GM12801 (cell line): ENCODE results near the gene FXYD6.

Source experiments
- CTCF ChIP-seq: IDR thresholded peaks from one replicate; pipeline ENCODE4 v1.5.1; 2011; ENCODE audit warnings: control low read depth; ENCODE audit not compliant: insufficient read length; ENCODE audit errors: extremely low read depth

Gene FXYD6

GRCh38 chr11:117836077-117836960 is 40.1 kb downstream of the FXYD6 start:
- TF ChIP-seq CTCF = no peak

- TF ChIP-seq CTCF = no peak
Observed at GRCh38 chr11:117835576-117835975, 40.9 kb downstream of the FXYD6 start.

- no peak for TF ChIP-seq CTCF
Observed at GRCh38 chr11:117834838-117835443, 41.5 kb downstream of the FXYD6 start.

GRCh38 chr11:117834068-117834810 is 42.2 kb downstream of the FXYD6 start:
- TF ChIP-seq CTCF = no peak

- TF ChIP-seq CTCF = no peak
Observed at GRCh38 chr11:117833401-117833891, 43.0 kb downstream of the FXYD6 start.

- TF ChIP-seq CTCF = no peak
Observed at GRCh38 chr11:117832511-117832910, 43.9 kb downstream of the FXYD6 start.
